ENCODE data around the gene NAPSA. TPM values are rescaled to one million over a fixed set of nuclear protein-coding genes. Genes with fewer than 3 reads are reported as not detected.

Gene NAPSA
- total and polyA plus RNA-seq, 9 of the 15 experiments (the other 6 are each of a cell fraction or from before 2014, with no cell fraction given): 0.25 to 1.9 (median 0.69) TPM

DNA sequence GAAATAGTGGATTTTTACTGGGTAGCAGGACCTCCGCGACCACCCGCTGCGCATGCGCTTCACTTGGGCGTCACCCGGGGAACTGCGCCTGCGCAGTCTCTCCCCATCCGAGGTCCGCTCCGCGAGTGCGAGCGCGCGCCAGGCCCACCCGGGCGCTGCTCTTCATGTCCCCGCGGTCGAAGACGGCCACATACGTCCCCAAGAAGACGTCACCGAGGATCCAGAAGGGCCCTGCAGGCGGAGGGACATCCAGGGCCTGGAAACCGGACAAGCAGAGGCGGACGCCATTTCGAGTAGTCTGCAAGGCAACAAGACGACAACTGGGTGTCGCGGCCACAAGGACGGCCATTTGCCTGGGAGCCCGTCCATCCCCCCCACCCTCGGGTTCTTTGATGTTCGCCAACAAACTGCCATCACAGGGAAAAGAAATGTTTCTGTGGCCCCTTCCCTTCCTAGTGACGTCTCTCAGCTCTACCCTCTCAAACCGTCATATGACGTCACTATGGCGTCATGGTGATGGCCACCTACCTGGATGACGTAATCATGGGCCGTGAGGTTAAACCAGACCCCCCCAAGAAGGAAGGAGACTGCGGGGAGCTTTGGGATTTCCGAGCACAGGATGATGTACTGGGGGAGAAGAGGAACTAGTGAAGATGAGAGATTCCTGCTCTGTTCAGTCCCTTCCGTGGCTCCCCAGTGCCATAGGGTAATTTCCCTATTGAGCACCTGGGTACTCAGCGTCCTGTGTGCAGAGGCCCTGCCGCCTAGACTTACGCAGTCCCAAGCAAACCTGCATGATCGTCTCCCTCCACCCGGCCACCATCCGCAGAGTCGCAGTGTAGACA lies 6.7 kb downstream of the NAPSA start (continued):
- TF ChIP-seq ZNF143 (CRISPR knock-in tag; IDR thresholded peaks at IDR 0.05) (no peak), NRF1 (conservative IDR thresholded peaks at IDR 0.05 in 1 of 2, IDR thresholded peaks at IDR 0.05 in 1 of 2) (peak; percentile 98 to 99), CCNT2 (IDR thresholded peaks at IDR 0.05; ENCODE audit: borderline replicate concordance, extremely low read depth, insufficient read length, low read depth, low read length) (no peak), KDM1A (IDR thresholded peaks at IDR 0.05) (peak; percentile 42 to 59; a peak in 2 of 4 replicates), TAL1 (IDR thresholded peaks at IDR 0.05) (no peak; the same call in 1 of the 2 replicates), GABPB2 (CRISPR knock-in tag; conservative IDR thresholded peaks at IDR 0.05) (no peak), DDX20 (tag; IDR thresholded peaks at IDR 0.05; ENCODE audit: low read depth) (no peak), STAT5A (IDR thresholded peaks at IDR 0.05; ENCODE audit: borderline replicate concordance, low read length) (no peak), NFRKB (IDR thresholded peaks at IDR 0.05; ENCODE audit: low read depth) (peak; percentile 83), NUFIP1 (IDR thresholded peaks at IDR 0.05; ENCODE audit: partially characterized antibody) (no peak), KDM2B (CRISPR knock-in tag; IDR thresholded peaks at IDR 0.05) (peak; percentile 45; the same call in 1 of the 2 replicates), SRF (CRISPR knock-in tag; IDR thresholded peaks at IDR 0.05) (peak in 1 of 2 experiments; percentile 14; a peak in 1 of 4 replicates), ZNF584 (CRISPR knock-in tag; IDR thresholded peaks at IDR 0.05; ENCODE audit: low read depth) (no peak), ESRRA (IDR thresholded peaks at IDR 0.05; ENCODE audit: borderline replicate concordance, low read depth) (peak; percentile 82; the same call in 1 of the 2 replicates), ZNF780A (CRISPR knock-in tag; IDR thresholded peaks at IDR 0.05) (no peak), TEAD4 (IDR thresholded peaks at IDR 0.05; ENCODE audit: low read length) (peak; percentile 51), TEAD4 (CRISPR knock-in tag; IDR thresholded peaks at IDR 0.05; ENCODE audit: borderline replicate concordance) (no peak), ZNF717 (CRISPR knock-in tag; IDR thresholded peaks at IDR 0.05) (no peak), SAFB2 (IDR thresholded peaks at IDR 0.05; ENCODE audit: borderline replicate concordance, low read depth, low read length, severe bottlenecking) (no peak), CHD1 (IDR thresholded peaks at IDR 0.05; ENCODE audit: low read length) (no peak), THRAP3 (IDR thresholded peaks at IDR 0.05; ENCODE audit: borderline replicate concordance) (peak; percentile 89; the same call in 1 of the 2 replicates)
- TF ChIP-seq, protein P1, sequence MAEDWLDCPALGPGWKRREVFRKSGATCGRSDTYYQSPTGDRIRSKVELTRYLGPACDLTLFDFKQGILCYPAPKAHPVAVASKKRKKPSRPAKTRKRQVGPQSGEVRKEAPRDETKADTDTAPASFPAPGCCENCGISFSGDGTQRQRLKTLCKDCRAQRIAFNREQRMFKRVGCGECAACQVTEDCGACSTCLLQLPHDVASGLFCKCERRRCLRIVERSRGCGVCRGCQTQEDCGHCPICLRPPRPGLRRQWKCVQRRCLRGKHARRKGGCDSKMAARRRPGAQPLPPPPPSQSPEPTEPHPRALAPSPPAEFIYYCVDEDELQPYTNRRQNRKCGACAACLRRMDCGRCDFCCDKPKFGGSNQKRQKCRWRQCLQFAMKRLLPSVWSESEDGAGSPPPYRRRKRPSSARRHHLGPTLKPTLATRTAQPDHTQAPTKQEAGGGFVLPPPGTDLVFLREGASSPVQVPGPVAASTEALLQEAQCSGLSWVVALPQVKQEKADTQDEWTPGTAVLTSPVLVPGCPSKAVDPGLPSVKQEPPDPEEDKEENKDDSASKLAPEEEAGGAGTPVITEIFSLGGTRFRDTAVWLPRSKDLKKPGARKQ (CRISPR knock-in tag; IDR thresholded peaks at IDR 0.05): no peak
- TF ChIP-seq, protein P2, sequence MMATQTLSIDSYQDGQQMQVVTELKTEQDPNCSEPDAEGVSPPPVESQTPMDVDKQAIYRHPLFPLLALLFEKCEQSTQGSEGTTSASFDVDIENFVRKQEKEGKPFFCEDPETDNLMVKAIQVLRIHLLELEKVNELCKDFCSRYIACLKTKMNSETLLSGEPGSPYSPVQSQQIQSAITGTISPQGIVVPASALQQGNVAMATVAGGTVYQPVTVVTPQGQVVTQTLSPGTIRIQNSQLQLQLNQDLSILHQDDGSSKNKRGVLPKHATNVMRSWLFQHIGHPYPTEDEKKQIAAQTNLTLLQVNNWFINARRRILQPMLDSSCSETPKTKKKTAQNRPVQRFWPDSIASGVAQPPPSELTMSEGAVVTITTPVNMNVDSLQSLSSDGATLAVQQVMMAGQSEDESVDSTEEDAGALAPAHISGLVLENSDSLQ (IDR thresholded peaks at IDR 0.05): peak; percentile 28; the same call in 1 of the 2 replicates
- TF ChIP-seq, protein P3, sequence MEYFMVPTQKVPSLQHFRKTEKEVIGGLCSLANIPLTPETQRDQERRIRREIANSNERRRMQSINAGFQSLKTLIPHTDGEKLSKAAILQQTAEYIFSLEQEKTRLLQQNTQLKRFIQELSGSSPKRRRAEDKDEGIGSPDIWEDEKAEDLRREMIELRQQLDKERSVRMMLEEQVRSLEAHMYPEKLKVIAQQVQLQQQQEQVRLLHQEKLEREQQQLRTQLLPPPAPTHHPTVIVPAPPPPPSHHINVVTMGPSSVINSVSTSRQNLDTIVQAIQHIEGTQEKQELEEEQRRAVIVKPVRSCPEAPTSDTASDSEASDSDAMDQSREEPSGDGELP (CRISPR knock-in tag; IDR thresholded peaks at IDR 0.05; ENCODE audit: borderline replicate concordance): peak; percentile 23
- TF ChIP-seq, protein P4, sequence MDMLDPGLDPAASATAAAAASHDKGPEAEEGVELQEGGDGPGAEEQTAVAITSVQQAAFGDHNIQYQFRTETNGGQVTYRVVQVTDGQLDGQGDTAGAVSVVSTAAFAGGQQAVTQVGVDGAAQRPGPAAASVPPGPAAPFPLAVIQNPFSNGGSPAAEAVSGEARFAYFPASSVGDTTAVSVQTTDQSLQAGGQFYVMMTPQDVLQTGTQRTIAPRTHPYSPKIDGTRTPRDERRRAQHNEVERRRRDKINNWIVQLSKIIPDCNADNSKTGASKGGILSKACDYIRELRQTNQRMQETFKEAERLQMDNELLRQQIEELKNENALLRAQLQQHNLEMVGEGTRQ (CRISPR knock-in tag; IDR thresholded peaks at IDR 0.05): peak; percentile 7; the same call in 1 of the 2 replicates

Data from K562 (cell line).